GM19099 (cell line): Measurements from ENCODE around the gene RPL22.

ENCODE experiments used
- POLR2A ChIP-seq: IDR thresholded peaks from 3 replicates; pipeline ENCODE4 v1.6.1; 2011; ENCODE audit warnings: low read depth; ENCODE audit not compliant: insufficient read length; ENCODE audit errors: extremely low read depth

Gene RPL22

GRCh38 chr1:6163191-6163972, 36.0 kb downstream of the RPL22 start:
- no peak for TF ChIP-seq POLR2A

DNA sequence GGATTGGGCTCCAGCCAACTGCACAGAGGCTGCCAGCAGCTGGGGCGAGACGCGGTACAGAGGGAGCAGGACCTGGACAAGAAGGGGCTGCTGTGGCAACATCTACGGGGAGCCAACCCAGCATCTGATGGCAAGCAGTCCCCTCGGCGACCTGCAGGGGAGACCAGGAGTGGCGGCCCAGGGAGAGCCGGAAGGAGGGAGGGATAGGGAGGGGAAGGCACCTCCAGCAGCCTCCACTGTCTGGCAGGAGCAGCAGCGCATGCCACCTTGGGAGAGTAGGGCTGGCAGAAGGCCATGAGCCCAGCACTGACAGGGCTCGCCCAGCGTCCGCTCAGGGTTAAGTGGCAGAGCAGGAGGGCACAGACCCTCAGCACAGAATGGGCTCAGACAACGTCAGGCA, 36.6 kb downstream of the RPL22 start:
- TF ChIP-seq POLR2A: no peak

DNA sequence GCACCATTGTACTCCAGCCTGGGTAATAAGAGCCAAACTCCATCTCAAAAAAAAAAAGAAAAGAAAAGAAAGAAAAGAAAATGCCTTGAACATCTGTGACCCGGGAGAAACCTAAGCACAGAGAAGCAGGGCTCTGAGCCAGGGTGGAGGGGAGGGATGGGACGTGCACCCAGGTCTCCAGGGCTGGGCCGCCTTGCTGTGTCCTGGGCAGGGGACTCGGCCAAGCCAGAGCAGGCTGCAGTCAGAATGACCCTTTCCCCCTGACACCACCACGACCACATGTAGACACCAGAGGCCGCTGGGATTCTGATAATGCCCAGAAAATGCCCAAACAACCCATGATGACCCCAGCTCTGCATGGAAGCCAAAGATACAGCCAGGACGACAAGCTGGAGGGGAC, 37.1 kb downstream of the RPL22 start:
- TF ChIP-seq POLR2A: no peak

GRCh38 chr1:6158181-6158580, 41.2 kb downstream of the RPL22 start:
- TF ChIP-seq POLR2A: no peak

DNA sequence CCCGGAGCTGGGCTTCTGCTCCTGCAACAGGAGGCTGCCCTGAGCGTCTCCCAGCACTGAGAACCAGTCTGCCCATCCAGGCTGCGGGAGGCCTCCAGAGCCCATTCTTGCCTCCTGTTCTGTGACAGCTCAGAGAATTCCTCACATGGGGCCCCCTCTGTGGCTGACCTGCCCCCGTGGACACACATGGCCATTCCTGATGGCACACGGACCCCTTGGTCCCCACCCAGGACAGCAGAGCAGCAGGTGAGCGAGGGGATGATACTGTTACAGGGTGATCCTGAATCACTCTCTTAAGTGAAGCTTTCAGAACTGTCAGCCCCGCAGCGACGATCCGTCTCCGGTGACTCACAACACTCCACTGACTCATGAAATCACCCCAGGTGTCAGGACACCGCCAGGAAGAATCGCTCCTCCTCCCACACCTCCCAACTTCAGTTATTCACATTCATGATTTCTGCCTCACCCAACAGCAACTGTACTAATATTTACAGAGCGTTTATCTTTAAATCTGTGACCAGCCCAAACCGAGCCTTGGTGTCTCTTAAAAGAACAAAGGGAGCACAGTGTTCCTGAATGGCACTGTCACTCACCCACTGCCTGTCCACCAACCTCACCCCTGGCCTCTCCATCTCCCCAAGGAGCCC, 41.7 kb downstream of the RPL22 start:
- no peak for TF ChIP-seq POLR2A

DNA sequence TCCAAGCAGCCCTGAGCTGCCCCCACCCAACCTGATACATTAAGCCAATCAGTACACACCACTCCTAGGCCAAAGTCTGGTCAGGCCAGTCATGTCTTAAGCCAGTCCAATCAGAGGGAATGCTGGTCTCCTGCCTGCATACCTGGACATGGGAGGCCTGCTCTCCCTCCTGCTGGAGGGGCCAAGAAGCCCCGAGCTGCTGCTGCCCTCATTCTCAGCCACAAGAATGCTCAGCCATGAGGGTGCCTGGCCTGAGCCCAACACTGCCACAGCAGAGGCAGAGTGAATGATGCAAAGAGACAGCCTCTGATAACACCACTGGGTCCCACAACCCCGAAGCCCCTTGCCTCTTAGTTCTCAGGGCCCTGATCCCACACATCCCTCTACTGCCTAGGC, 42.3 kb downstream of the RPL22 start:
- no peak for TF ChIP-seq POLR2A

- TF ChIP-seq POLR2A: no peak
Measured at GRCh38 chr1:6154525-6155319, 44.7 kb downstream of the RPL22 start.

- no peak for TF ChIP-seq POLR2A
Measured at GRCh38 chr1:6152882-6153281, 46.5 kb downstream of the RPL22 start.

GRCh38 chr1:6152181-6152580, 47.2 kb downstream of the RPL22 start:
- TF ChIP-seq POLR2A: no peak

GRCh38 chr1:6151291-6151822, 48.0 kb downstream of the RPL22 start:
- TF ChIP-seq POLR2A: no peak

GRCh38 chr1:6150006-6150938, 49.1 kb downstream of the RPL22 start:
- TF ChIP-seq POLR2A: no peak

GRCh38 chr1:6149597-6149996, 49.8 kb downstream of the RPL22 start:
- TF ChIP-seq POLR2A: no peak

DNA sequence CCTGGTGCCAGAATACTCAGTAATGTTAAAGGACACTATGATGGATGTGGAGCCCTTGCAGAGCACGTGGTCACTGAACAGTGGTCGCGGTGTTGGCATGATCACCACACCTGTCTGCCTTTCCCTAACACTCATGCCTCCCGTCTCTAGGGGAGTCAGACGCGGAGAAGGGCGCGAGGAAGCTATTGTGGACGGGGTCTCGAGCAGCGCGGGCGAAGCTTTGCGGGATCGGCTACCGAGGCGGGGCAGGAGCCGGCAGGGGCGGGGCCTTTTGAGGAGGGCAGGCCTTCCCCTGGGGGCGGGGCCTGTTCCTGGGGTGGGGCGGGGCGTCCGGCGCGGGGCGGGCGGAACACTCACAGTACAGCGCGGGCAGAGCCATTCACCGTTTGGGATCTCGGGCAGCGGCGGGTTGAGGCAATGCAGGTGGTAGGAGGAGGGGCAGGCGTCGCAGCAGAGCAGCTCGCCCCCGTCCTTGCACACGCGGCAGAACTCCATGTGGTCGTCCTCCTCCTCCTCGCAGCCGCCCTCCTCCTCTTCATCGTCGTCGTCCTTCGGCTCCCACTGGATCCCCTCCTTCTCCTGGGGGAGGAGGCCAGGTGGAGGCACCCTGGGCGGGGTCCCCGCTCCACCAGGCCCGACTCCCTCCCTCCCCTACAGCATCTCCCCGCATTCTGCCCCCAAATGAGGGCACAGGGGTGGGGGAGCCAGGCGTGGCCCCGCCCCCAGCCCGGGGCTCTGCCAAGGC, 50.7 kb downstream of the RPL22 start:
- no peak for TF ChIP-seq POLR2A
